Kidney tubule cell (primary cell): ENCODE results near the gene SIGLEC11.
"Not testable (repeated sequence)": the region's sequence is repeated elsewhere in the genome, so short reads cannot be mapped to it uniquely, and the experiment has no call there.

Experiments
- DNase-seq: peaks from one replicate; pipeline ENCODE4 v3.0.0-alpha.2; 2018; ENCODE audit warnings: low spot score

SIGLEC11 gene

DNA sequence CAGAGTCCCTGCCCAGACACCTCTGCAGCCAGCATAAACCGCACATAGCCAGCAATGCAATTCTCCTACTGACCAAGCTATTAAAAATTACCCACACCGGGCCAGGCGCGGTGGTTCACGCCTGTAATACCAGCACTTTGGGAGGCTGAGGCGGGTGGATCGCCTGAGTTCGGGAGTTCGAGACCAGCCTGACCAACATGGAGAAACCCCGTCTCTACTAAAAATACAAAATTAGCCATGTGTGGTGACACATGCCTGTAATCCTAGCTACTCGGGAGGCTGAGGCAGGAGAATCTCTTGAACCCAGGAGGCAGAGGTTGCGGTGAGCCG lies 36.1 kb downstream of the SIGLEC11 start:
- not testable (repeated sequence) for DNase-seq

DNA sequence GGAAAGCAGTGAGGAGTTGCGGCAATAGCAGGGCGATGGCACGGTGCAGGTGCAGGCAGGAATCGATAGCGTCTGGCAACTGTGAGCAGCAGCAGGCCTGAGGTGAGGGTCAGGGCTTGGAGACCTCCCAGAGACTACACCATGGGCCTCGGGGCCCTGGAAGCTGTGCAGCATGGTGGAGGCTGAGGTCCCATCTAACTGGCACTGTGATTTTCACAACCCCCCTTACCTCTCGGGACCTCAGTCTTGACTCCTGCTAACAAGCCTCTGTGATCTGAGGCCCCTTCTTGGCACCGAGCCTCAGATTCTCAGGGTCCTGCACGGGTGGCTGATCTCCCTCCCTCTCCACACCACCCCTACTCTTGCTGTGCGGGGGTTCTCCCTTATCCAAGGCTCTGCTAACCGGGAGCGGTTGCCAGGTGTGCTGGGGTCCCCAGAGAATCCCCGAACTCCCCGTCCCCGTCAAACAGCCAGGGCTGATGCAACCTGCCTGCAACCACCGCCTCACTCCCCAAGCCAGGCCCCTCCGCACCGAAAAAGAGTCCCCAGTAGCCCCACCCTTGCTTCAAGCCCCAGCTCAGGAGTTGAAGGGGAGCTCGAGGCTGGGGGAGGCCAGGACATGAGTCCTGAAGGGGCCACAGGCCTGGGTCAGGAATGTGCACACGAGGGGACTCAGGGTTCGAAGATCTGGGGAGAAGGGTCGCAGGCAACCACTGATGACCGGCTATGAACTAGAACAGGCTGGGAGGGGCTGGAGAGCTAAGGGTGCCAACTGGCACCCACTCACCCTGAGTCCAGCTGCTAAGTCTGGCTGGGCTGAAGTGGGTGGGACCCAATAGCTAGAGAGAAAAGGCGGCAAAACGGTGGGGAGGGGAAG lies 36.7 kb downstream of the SIGLEC11 start:
- DNase-seq: no peak

GRCh38 chr19:49923055-49924003 lies 37.6 kb downstream of the SIGLEC11 start:
- no peak for DNase-seq

- DNase-seq: peak; percentile 57
Measured at GRCh38 chr19:49921871-49922795, 38.8 kb downstream of the SIGLEC11 start.

- DNase-seq: no peak
Measured at GRCh38 chr19:49920624-49921363, 40.2 kb downstream of the SIGLEC11 start.

DNA sequence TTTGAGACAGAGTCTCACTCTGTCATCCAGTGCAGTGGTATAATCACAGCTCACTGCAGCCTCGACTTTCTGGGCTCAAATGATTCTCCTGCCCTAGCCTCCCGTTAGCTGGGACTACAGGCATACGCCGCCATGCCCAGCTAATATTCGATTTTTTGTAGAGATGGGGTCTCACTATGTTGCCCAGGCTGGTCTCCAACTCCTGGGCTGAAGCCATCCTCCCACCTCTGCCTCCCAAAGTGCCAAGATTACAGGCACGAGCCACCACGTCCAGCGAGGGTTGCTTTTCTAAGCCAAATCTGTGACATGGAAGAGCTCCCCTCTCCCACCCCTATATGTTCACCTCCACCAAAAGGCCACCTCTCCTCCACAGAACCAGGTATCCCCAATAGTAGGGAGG lies 42.9 kb downstream of the SIGLEC11 start:
- no peak for DNase-seq

DNA sequence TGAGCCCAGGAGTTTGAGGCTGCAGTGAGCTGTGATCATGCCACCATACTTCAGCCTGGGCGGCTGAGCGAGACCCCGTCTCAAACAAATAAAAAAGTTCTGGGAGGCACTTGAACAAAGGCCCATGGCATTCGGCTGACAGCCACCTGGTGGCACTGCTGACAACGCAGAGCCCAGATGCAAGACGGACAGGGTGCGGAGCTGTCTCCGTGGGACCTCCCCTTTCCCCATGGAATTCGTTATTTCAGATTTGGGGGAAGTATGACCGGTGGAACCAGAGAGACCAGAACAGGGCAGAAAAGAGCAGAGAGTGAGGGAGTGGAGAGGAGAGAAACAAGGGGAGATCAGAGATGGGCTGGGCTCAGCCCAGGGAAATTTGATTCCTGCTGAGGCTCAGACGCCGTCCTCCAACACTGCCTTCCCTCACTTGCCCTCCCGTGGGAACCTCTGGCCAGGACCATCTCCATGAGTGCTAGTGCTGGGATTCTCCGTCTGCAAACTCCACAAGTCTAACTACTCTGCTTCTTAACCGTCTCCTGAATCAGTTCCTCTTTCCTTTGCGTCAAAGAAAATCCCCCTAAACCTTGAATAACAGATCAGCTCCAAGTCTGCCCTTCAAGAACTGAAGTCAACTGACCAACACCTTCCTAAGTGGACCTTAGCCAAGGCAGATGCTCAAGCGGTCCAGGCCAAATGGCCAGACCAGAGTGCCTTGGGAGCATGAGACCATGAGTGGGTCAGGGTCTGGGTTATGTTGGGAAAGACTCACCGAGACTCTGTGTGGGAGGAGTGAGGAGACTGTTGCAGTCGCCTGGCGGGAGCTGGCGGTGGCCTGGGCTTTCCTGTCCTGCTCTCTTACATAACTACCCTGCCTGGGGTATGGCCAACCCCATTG lies 43.9 kb downstream of the SIGLEC11 start:
- no peak for DNase-seq

- DNase-seq: no peak
Measured at GRCh38 chr19:49915271-49915670, 45.7 kb downstream of the SIGLEC11 start.

DNA sequence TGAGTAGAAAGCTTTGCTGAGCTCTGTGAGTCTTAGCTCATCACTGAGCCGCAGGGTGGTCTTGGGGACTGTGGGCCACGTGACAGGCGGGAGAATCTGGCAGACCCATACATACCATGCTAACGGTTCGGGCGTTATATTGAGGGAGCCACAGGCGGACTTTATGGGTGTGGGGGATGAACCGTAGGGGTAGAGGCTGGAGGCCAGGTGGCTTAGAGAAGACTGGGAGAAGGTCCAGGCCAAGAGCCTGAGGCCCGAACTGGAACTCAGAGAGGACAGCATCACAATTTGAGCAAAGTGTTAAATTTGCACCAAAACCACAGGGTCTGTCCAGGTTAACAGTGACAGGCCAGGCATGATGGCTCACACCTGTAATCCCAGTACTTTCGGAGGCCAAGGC lies 47.3 kb downstream of the SIGLEC11 start:
- DNase-seq: no peak

- DNase-seq: no peak
Measured at GRCh38 chr19:49912965-49913685, 47.8 kb downstream of the SIGLEC11 start.

DNA sequence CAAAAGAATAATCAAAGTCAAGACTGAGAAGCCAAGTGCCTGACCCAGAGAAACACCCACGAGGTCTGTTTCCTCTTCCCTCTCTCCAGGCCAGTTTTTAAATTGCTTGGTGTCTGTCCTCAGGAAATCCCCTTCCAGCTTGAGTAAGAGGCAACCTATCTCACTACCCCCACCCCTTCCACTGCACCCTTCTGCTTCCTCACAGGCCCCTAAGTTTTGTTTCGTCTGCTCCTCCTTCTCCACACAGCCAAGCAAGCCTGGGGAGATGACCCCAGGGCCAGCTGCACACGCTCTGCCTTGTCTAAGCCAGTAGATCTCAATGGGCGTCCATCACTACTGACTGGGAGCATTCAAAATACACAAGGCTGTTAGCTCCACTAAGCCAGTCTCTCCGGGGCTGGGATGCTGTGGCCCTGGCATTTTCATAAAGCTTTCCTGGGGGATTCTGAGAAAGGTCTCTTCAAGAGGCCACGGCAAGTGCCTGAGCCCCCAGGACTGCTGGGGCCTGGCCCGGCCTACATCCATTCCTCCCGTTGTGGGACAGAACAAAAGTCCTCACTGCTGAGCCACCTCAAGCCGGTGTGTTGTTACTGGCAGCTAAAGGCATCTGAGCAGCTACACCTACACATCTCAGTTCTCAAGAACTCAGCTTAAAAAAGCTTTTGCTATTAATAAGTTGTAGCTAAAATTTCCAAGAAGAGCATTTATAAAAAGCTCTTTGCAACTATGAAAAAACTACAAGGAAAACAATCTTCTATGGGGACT lies 49.4 kb downstream of the SIGLEC11 start:
- peak; percentile 61 for DNase-seq

GRCh38 chr19:49910179-49910578 lies 50.8 kb downstream of the SIGLEC11 start:
- no peak for DNase-seq

- DNase-seq: no peak
Measured at GRCh38 chr19:49908480-49909420, 52.2 kb downstream of the SIGLEC11 start.

DNA sequence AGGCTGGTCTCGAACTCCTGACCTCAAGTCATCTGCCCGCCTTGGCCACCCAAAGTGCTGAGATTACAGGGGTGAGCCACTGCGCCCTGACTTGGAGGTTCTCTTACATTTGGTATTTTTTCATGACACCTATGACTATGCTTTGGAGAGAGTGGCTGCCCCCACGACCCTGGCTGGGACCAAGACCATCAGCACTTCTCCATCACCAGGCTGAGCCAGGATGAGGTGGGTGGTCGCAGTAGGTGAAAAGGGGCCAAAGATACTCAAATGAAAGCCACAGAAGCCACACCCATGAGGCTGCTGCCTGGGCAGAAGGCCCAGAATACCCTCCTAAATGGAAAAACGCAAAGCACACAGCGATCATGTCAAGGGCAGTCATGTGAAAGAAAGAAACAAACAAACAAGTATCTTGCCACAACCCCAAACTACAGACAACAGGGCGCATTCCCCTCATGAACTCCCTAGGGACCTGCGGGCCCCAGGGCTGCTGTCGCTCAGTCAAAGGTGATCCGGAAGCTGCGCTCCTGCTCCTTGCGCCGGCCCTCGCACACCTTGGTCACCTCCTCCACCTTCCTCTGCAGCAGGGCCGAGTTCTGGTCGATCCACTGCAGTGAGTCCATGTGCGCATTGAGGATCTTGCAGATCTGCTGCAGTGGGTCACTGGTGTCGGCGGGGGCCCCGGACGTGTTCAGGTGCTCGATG lies 53.1 kb downstream of the SIGLEC11 start:
- no peak for DNase-seq

DNA sequence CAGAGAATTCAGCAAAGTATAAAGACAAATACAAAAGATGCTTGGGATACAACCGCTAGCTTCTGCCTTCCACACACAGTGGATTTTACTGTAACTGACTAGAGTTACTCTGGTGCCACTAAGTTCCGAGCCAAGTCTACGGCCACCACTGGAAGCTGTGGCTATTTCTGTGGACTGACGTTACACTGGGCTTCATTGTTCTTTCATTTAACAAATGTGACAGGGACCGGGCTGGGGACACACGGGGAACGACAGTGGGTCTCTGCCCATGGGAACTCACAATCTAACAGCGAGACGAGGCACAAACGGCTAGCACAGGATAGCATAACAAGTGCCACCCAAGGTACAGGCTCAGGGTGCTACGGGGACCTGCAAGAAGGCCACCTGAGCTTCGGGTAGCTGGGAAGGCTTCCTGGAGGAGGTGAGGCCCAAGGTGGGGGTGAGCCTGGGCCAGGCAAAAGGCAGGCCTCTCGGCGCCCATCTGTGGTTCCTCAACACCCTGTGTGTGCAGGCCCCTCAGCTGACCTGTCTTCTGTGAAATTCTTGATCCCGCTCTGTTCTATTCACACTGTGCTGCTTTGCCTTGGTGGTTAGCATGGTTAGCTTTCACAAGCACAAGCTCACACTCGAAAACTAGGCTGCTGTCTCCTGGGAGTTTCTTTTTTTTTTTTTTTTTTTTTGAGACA lies 54.0 kb downstream of the SIGLEC11 start:
- no peak for DNase-seq

- no peak for DNase-seq
Measured at GRCh38 chr19:49904136-49904535, 56.8 kb downstream of the SIGLEC11 start.
